Dedifferentiated amniotic fluid mesenchymal stem cell (primary cell): ENCODE data around the gene MTA2.
"Not testable (repeated sequence)": the region's sequence is repeated elsewhere in the genome, so short reads cannot be mapped to it uniquely, and the experiment has no call there.

Experiments used
- DNase-seq: peaks from one replicate; pipeline ENCODE4 v3.0.0-alpha.2; 2016; ENCODE audit errors: extremely low spot score

MTA2 gene

GRCh38 chr11:62601372-62602140 lies at the start of gene MTA2:
Gene MTA2, minus strand, starts transcription at chr11:62601865. Its CDS starts 415 bp downstream, at chr11:62601450.
- peak; percentile 98 for DNase-seq

GRCh38 chr11:62650283-62650682 lies 48.6 kb upstream of the MTA2 start:
- DNase-seq, result not testable (repeated sequence)

GRCh38 chr11:62649486-62649885 lies 47.8 kb upstream of the MTA2 start:
- no peak for DNase-seq

- no peak for DNase-seq
Measured at GRCh38 chr11:62648967-62649364, 47.3 kb upstream of the MTA2 start.

- no peak for DNase-seq
Measured at GRCh38 chr11:62648185-62648966, 46.7 kb upstream of the MTA2 start.

- no peak for DNase-seq
Measured at GRCh38 chr11:62647609-62648005, 45.9 kb upstream of the MTA2 start.

- no peak for DNase-seq
Measured at GRCh38 chr11:62646825-62647608, 45.4 kb upstream of the MTA2 start.

GRCh38 chr11:62645946-62646824 lies 44.5 kb upstream of the MTA2 start, which contains the start of gene GANAB:
Gene GANAB, minus strand, starts transcription at chr11:62646613. Its CDS starts 14 bp downstream, at chr11:62646599.
- DNase-seq, result peak; percentile 99

DNA sequence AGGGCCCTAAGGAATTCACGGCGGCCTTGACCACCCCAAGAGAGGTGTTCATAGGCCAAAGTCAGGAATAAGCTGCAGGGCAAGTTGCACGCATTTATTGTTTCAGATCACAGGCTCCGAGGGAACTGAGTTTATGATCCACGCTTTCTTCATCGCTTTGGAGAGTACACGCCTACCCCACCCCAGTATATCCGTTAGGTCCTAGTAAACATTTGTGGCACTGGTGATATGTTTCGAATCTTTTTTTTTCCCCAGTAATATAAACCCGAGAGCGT lies 43.9 kb upstream of the MTA2 start:
- no peak for DNase-seq

GRCh38 chr11:62644220-62644619 lies 42.6 kb upstream of the MTA2 start:
- DNase-seq, result no peak

GRCh38 chr11:62632492-62632891 lies 30.8 kb upstream of the MTA2 start:
- DNase-seq, result no peak

GRCh38 chr11:62627713-62628112 lies 26.0 kb upstream of the MTA2 start:
- DNase-seq, result no peak

- no peak for DNase-seq
Measured at GRCh38 chr11:62622476-62623089, 20.9 kb upstream of the MTA2 start.

GRCh38 chr11:62621567-62622470 lies 20.2 kb upstream of the MTA2 start, which contains the start of gene B3GAT3:
Gene B3GAT3, minus strand, starts transcription at chr11:62621986. Its CDS starts 39 bp downstream, at chr11:62621947.
- peak; percentile 96 for DNase-seq

DNA sequence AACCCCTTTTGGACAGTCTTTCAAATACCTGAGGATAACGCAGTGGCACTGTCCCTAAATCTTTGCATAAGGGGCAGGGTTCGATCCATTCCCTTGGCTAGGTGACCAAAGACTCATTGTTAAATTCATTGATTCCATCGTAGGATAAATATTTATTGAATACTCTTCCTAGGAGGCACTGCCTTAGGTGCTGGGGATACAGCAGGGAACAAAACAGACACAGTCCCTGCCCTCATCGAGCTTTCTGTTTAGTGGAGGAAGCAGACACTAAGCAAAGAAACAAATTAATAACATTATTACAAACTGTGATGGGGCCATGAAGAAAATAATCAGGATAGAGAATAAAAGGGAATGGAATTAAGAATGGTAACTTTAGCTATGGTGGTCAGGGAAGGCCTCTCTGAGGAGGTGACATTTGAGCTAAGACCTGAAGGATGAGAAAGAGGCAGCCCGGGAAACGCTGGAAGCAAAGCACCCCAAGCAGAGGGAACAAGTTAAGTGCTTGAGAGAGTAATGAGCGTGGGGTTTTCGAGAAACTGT lies 19.4 kb upstream of the MTA2 start:
- DNase-seq, result no peak

DNA sequence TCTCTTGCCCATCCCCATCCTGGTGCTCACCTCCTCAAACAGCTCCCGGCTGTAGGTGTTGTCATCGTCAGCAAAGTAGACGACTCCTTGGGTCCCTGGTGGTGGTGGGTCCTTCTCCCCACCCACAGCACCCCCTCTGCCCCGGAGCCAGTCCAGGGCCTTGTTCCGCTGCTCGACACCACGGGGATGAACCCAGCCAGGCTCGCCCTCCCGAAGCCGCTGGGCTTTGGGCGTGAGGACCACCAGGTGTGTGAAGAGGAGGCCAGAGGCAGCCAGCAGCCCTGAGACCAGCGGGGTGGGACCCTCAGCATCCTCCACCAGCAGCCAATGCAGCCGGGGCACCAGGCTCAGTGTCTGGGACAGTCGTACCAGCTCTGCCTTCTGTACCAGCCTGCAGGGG lies 15.3 kb upstream of the MTA2 start:
- not testable (repeated sequence) for DNase-seq

DNA sequence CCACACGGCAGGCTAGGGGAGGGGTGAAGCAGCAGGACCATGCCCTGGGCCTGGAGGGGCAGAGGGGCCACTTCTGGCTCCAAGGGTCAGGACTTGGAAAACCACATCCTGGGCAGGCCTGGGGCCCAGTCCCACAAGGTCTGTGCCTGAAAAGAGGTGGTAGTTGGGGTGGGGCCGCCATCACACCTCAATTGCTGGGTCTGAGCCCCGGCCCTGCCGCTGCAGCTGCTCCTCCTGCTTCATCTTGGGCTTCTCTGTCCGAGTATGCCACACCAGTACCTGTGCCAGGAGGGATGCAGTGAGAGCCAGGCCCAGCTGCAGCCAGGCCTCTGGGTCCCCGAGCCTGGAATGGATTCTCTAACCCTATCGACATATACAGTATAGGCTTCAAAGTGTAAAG lies 13.9 kb upstream of the MTA2 start:
- DNase-seq, result no peak

- DNase-seq, result no peak
Measured at GRCh38 chr11:62614275-62614674, 12.6 kb upstream of the MTA2 start.

DNA sequence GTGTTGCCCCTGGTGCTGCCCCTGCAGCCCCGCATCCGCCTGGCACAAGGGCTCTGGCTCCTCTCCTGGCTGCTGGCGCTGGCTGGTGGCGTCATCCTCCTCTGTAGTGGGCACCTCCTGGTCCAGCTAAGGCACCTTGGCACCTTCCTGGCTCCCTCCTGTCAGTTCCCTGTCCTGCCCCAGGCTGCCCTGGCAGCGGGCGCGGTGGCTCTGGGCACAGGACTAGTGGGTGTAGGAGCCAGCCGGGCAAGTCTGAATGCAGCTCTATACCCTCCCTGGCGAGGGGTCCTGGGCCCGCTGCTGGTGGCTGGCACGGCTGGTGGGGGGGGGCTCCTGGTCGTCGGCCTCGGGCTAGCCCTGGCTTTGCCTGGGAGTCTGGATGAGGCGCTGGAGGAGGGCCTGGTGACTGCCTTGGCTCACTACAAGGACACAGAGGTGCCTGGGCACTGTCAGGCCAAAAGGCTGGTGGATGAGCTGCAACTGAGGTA lies 11.7 kb upstream of the MTA2 start:
- DNase-seq, result no peak
